NCI-H524 treated with DMSO at 0.1 percent for 48 hours (cell line): ENCODE results near the gene ST6GALNAC6.

Experiments used
- DNase-seq: peaks from one replicate; lab custom pipeline; 2025; lab: John Stamatoyannopoulos, UW

ST6GALNAC6 gene

GRCh38 chr9:127916720-127917581 is 17.5 kb upstream of the ST6GALNAC6 start, which contains the start of gene ST6GALNAC4:
Gene ST6GALNAC4, minus strand, starts transcription at chr9:127917041. Its CDS starts 622 bp downstream, at chr9:127916419.
- DNase-seq: peak; percentile 49

DNA sequence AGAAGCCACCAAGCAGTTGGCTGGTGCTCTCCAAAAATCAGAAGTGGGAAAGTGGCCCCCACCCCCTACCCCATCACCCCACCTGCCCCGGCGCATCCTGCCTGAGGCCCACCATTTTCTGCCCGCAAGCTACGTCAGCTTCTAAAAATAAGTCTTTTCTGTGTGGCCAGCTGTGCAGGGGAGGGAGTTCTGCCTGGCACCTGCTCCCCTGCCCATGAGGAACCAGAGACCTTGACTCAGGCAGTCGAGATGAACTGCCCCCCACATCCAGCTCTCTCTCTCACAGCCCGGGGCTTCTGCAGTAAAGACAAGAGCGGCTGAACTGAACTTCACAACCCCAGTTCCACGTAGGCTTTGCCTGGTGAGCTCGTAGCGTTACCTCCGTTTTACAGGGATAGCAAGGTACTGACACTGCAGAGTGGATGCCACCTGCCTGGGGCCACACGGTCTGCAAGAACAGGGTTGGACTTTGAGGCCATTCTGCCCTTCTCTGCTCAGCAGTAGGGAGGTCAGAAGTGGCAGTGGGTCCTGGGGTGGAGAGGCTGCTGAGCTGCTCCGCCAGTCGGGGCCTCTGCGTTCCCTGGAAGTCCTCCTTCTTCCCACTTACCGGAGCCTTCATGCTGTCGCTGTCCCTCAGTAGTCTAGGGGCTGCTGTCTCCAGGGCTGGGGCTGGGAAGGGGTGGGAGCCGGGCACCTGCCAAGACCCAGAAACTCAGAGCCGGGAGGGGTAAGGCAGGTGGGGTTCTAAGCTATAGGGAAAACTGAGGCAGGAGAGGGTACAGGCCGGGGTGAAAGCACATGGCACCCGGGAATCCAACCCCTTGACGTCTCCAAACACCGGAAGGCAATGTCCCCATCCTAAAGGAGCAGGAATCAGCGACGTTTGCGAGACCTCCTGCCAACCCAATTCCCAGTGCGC is 16.7 kb upstream of the ST6GALNAC6 start:
- DNase-seq: no peak

DNA sequence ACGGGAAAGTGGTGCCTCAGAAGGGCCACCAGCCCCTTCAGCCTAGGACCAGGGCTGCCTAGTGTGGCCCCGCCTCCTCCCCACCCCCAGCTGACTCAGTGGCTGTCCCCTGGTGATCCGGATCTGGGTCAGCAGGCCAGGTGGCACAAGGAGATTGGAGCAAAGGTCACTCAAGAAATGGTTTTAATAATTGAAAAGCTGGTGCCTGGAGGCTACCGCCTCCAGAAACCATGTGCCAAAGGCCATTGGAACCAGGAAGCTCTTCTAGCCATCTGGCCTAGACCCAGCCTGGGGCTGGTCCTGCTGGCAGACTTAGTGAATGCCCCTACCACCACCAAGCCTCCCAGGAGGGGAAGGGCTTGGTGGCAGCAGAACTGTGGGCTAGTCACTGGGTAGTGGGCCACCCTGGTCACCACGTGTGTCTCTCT is 15.9 kb upstream of the ST6GALNAC6 start:
- no peak for DNase-seq

DNA sequence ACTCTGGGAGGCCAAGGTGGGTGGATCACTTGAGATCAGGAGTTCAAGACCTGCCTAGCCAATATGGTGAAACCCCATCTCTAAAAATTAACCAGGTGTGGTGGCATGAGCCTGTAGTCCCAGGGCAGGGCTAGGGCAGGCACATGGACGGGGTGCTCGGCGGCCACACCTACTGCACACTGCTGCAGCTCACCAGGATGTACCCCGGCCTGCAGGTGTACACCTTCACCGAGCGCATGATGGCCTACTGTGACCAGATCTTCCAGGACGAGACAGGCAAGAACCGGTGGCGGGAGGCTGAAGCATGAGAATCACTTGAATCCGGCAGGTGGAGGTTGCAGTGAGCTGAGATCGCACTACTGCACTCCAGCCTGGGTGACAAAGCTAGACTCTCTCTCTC is 14.3 kb upstream of the ST6GALNAC6 start:
- no peak for DNase-seq

GRCh38 chr9:127912882-127913281 is 13.5 kb upstream of the ST6GALNAC6 start:
- no peak for DNase-seq

- no peak for DNase-seq
These were observed 12.9 kb upstream of the ST6GALNAC6 start for GRCh38 chr9:127912296-127912695.

DNA sequence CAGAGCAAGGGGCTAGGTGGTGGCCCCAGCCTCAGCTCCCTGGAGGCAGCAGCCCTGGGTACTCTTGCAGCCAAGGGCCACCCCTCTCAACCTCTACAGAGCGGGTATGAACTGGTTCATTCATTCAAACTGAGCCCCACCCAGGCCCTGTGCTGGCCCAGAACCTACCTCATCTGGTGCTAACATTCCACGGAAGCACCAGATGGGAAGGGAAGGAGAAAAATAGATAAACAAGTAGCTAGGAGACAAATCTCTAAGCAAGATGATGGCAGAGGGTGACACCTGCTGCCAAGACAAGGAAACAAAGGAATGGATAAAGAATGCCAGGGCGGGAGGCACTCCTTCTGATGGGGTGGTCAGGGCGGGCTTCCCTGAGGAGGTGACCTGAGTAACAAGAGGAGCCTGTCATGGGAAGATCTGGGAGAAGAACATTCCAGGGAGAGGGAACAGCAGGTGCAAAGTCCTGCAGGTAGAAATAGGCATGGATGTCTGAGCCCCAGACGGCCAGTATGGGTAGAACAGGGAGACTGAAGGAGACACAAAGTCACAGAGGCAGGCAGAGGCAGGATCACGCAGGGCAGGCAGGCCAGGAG is 11.3 kb upstream of the ST6GALNAC6 start:
- no peak for DNase-seq

DNA sequence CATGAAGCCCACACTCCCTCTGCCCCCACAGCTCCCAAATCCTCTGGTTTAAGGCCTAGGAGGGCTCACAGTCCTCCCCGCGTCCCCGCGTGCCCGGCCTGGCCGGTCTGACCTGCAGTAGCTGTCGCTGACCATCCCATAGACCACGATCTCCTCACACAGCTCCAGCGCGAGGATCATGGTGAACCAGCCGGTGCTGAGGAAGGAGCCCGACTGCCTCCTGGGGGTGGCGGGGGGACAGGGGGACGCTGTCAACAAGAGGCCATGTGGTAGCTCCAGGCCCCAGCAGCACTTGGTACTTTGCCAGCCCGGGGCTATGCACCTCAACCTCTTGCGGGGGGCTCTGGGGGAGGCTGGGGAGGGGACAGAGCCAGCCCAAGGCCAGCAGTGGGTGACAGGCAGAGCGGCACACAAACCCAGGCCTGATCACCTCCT is 10.5 kb upstream of the ST6GALNAC6 start:
- no peak for DNase-seq

- no peak for DNase-seq
These were observed 9.2 kb upstream of the ST6GALNAC6 start for GRCh38 chr9:127908660-127908926.

DNA sequence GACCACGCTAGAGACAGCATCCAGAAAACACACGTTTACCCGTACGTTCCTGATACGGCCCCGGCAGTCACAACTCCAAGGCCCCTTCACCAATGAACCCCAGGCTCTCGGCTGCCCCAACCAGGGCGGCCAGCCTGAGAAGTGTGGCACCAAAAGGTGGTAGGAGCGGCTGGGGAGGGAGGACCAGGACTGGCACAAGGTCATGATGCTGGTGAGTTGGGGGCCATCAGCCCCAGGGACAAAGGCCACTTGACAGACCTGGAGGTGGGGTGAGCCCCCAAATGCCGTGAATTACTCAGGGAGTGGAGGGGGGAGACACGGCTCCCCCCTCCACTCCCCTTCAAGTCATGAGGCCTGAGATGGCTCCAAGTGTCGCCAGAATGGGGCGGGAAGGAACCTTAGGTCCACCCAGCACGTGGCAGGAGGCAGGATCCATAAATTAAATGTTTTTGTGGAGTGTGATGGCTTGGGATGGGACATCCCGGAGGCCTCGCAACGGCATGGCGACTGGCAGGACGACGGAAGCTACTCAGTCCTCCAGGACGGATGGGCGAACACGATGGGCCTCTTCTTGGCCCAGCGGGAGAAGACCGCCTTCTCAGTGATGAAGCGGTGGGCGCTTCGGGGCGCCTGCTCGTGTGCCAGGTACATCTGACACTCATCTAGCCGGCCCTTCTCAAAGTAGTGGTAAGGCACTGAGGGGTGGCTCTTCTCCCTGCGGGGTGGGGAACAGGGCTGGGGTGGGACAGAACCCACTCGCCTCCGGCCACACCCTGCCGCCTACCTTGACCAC is 8.7 kb upstream of the ST6GALNAC6 start:
- no peak for DNase-seq

GRCh38 chr9:127905788-127906191 is 6.4 kb upstream of the ST6GALNAC6 start:
- DNase-seq: no peak

- no peak for DNase-seq
These were observed 5.8 kb upstream of the ST6GALNAC6 start for GRCh38 chr9:127905004-127905728.

- no peak for DNase-seq
These were observed 5.2 kb upstream of the ST6GALNAC6 start for GRCh38 chr9:127904561-127905003.

- DNase-seq: no peak
These were observed 4.4 kb upstream of the ST6GALNAC6 start for GRCh38 chr9:127903557-127904475.

DNA sequence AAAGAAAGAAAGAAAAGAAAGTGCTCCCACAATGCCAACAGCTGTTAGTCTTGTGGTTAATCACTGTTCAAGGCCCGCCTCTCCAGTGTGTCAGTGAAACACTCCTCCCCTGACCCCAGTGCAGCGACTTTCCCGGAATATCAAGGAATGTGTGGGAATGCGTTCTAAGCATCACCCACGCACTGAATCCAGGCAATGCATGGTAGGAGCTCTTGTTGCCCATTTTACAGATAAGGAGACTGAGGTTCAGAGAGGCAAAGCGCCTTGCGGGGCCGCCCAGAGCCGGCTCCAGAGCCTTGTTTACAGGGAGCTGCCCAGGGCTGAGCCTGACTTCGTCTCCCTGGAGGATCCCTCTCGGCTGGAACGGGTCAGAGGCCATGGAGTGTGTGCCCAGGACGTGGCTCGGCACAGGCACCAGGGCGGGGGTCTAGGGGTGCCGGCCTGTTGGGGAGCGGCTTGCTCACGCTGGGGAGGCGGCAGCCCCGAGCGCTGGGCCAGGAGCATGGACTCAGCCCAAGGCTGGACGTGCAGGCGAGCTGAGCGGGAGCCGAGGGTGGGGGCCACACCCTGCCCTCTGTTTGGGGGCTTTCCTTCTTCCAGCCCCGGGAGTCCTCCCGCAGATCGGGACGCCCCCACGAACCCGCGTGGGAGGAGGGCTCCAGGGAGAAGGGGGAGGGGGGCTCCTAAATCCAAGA is 823 bp downstream of the ST6GALNAC6 start:
- no peak for DNase-seq

DNA sequence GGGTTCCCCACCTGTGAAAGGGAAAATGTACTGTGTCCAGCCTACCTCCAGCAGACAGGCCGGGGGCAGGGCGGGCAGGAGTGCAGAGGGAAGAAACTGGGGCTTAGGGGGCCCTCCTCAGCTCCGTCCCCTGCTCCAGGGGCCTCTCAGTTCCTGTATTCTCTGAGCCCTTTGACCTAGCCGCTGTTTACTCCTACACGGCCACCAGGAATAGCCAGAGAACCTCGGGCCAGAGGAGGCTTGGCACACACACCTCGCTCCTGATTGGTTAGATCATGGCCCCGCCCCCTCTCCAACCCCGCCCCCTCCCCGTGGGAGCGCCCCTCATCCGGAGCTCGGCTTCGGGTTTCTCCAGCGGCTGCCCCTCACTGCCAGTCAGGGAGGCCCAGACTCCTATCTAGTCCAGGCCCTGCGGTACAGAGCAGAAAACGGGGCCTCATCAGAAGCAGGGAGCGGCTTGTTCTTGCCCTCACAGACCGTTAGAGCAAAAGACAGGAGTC is 2.2 kb downstream of the ST6GALNAC6 start:
- DNase-seq: no peak

- no peak for DNase-seq
These were observed 2.8 kb downstream of the ST6GALNAC6 start for GRCh38 chr9:127896395-127897192.

DNA sequence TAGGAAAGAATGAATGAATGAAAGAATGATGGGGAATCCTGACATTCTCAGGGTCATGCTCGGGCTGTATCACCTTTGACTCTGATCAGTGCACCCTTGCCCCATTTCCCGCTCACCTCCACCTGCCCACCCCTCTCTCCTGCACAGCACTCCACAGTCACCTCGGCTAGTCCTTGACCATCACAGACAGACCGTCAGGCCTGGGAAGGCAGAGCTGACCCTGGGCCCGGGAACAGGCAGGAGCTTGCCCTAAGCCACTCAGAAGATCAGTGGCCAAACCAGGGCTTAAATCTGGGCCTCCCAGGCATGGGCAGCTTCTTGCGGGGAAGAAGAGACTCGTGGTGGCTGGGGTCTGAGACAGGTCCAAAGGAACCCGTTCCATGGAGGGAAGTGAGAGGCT is 3.6 kb downstream of the ST6GALNAC6 start:
- DNase-seq: no peak
